CD4-positive, alpha-beta T cell (primary cell): Measurements from ENCODE around the gene EEPD1. TPM values are rescaled to one million over a fixed set of nuclear protein-coding genes. Genes with fewer than 3 reads are reported as not detected.

Experiments
- ATAC-seq: fragments of 200-7000 bp; cut with Tn5 transposase; one replicate; pipeline ENCODE4 v1.10.0; 2022; ENCODE audit warnings: mild to moderate bottlenecking; ENCODE audit not compliant: poor library complexity
- CTCF ChIA-PET: fragments of 350-600 bp; sonication (Branson Sonifier 250); formaldehyde crosslinking; loops from one replicate; lab custom pipeline; 2021; ENCODE audit warnings: antibody characterized with exemption, inconsistent platforms; lab: Charles Lee
- POLR2A ChIA-PET: fragments of 350-600 bp; sonication (Branson Sonifier 250); formaldehyde crosslinking; loops from one replicate; lab custom pipeline; 2021; ENCODE audit warnings: antibody characterized with exemption, inconsistent platforms; lab: Charles Lee
- DNase-seq, 14 experiments: peaks; one replicate each; pipeline ENCODE4 v3.0.0-alpha.2; 2013 to 2020; ENCODE audit warnings: mixed read lengths in 2 of 14
- H3K27ac ChIP-seq, 2 donors: one replicate each; pipeline versions ENCODE4 v1.5.1 to v1.7.0; 2013; ENCODE audit warnings: low read length in 2 of 2, low read depth in 1 of 2, mild to moderate bottlenecking in 1 of 2
- H3K27me3 ChIP-seq, 2 experiments: 1 replicate in 1 of 2; 2 replicates in 1 of 2; pipeline versions ENCODE4 v1.6.1 to v1.7.0; 2013; ENCODE audit warnings: low read length in 2 of 2, control low read depth in 1 of 2, mild to moderate bottlenecking in 1 of 2, moderate library complexity in 1 of 2; ENCODE audit not compliant: insufficient read depth in 2 of 2, control insufficient read depth in 1 of 2
- H3K36me3 ChIP-seq: one replicate; pipeline ENCODE4 v1.6.1; 2013; ENCODE audit warnings: low read length, control low read depth; ENCODE audit not compliant: insufficient read depth
- H3K4me1 ChIP-seq: one replicate; pipeline ENCODE4 v1.6.1; 2013; ENCODE audit warnings: low read length, control low read depth; ENCODE audit not compliant: insufficient read depth
- H3K4me3 ChIP-seq: one replicate; pipeline ENCODE4 v1.5.1; 2013; ENCODE audit warnings: mild to moderate bottlenecking, low read length, moderate library complexity
- H3K9me3 ChIP-seq, 2 experiments: 1 replicate in 1 of 2; 2 replicates in 1 of 2; pipeline versions ENCODE4 v1.6.1 to v1.7.0; 2013; ENCODE audit warnings: low read length in 2 of 2, mild to moderate bottlenecking in 2 of 2, control low read depth in 1 of 2, moderate library complexity in 1 of 2; ENCODE audit not compliant: control insufficient read depth in 1 of 2, insufficient read depth in 1 of 2
- H3K27ac Mint-ChIP-seq: one replicate; pipeline ENCODE4 v1.8.0; 2020; ENCODE audit warnings: mixed read lengths
- H3K27me3 Mint-ChIP-seq: one replicate; pipeline ENCODE4 v1.8.0; 2021; ENCODE audit warnings: mixed read lengths
- H3K36me3 Mint-ChIP-seq: one replicate; pipeline ENCODE4 v1.8.0; 2021; ENCODE audit warnings: low read depth, mixed read lengths
- H3K4me1 Mint-ChIP-seq: one replicate; pipeline ENCODE4 v1.8.0; 2021; ENCODE audit warnings: low read depth, mixed read lengths
- H3K4me3 Mint-ChIP-seq: one replicate; pipeline ENCODE4 v1.8.0; 2020; ENCODE audit warnings: mild to moderate bottlenecking, mixed read lengths
- H3K9me3 Mint-ChIP-seq: one replicate; pipeline ENCODE4 v1.8.0; 2020; ENCODE audit warnings: mixed read lengths
- CTCF ChIP-seq: fragments of 200-600 bp; IDR thresholded peaks from one replicate; pipeline ENCODE4 v1.8.0; 2022; ENCODE audit warnings: antibody characterized with exemption, mild to moderate bottlenecking
- intact Hi-C, 2 experiments: fragments of 100-400 bp; cut with DNase I in 1 of 2; cut with micrococcal nuclease in 1 of 2; formaldehyde crosslinking; loops; one replicate each; pipeline versions ENCODE4 v1.15.1 to v1.9.0; 2023 to 2025; cut with DNase I, micrococcal nuclease
- total RNA-seq, 174 experiments: library from RNA in 2 of 174; stranded (reverse) in 2 of 174; gene quantifications; one replicate each; pipeline ENCODE4 v1.2.3 and lab custom pipeline; 2021 to 2026

Gene EEPD1
- total RNA-seq, 2 experiments from 2014 or later, result 4.4 to 4.6 TPM

DNA sequence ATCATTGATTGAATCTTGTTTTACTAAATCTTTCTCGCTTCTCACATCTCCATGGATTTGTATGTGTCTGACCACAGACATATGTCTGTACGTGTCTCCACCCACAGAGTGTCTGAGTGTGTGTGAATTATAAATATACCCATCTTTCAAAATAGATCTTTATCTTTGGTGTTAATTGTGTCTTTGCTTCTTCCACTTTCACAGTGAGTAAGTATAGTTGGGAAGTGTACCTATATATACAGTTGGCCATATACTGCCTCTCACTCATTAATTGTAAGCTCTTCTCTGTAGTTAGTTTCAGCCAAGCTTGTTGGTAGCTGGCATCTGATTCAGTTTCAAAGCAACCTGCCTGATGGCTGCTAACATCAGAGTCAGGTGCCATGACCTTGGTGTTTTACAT is 18.4 kb downstream of the EEPD1 start:
- DNase-seq (no peak), ATAC-seq (no peak)
- H3K4me3 Mint-ChIP-seq, result no peak overlapping the region
- ChIA-PET POLR2A (no interaction called here), CTCF (no interaction called here)
- Histone ChIP-seq H3K9me3 (no peaks in the 10 kb centered on the region), H3K27ac (no peak overlapping the region), H3K4me3 (no peak overlapping the region), H3K36me3 (no peaks in the 10 kb centered on the region), H3K4me1 (no peaks in the 10 kb centered on the region), H3K27me3 (no peaks in the 10 kb centered on the region)
- H3K36me3 Mint-ChIP-seq, result no peaks in the 10 kb centered on the region
- peaks cover 14% of the 10 kb centered on the region for H3K4me1 Mint-ChIP-seq
- no peak for TF ChIP-seq CTCF
- H3K27ac Mint-ChIP-seq, result no peak overlapping the region
- H3K27me3 Mint-ChIP-seq, result no peaks in the 10 kb centered on the region
- intact Hi-C loops, result loop anchor here in 1 of 2 experiments (10.0 kb wide), 1 partner anchor 463 kb away; no protein-coding TSS in a partner anchor
- H3K9me3 Mint-ChIP-seq, result no peaks in the 10 kb centered on the region

DNA sequence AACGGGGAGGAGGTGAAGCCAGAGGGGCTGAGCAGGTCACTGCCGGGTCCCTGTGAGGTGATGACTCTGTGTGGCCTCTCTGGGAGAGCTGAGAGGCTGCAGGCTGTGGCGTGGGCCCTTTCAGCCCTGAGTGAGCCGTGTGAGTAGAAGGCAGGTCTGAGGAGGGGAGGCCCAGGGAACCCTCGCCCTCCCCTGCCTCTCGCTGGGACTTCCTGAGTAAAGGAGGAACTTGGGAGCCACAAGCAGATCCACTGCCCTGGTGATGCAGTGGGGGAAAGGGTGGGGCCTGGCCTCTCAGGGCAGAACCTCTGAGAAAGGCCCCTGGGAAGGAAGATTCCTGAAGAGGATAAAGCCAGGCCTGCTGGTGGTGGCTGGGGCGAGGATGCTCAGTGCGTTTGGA is 22.8 kb downstream of the EEPD1 start:
- H3K4me3 ChIP-seq, result no peak overlapping the region
- H3K27ac Mint-ChIP-seq, result no peak overlapping the region
- ChIA-PET CTCF (no interaction called here), POLR2A (no interaction called here)
- DNase-seq, result peak in 2 of 14 experiments; percentile 50 to 61
- no peaks in the 10 kb centered on the region for H3K36me3 ChIP-seq
- no peaks in the 10 kb centered on the region for H3K9me3 Mint-ChIP-seq
- intact Hi-C loops, result loop anchor here in 1 of 2 experiments (5.0 to 10.0 kb wide), 2 partner anchors 96 to 459 kb away; no protein-coding TSS in a partner anchor
- H3K27me3 ChIP-seq, result no peaks in the 10 kb centered on the region
- no peaks in the 10 kb centered on the region for H3K4me1 ChIP-seq
- no peaks in the 10 kb centered on the region for H3K27me3 Mint-ChIP-seq
- no peak overlapping the region for H3K27ac ChIP-seq
- H3K4me1 Mint-ChIP-seq, result peaks cover 14% of the 10 kb centered on the region
- H3K9me3 ChIP-seq, result no peaks in the 10 kb centered on the region
- no peak overlapping the region for H3K4me3 Mint-ChIP-seq
- no peaks in the 10 kb centered on the region for H3K36me3 Mint-ChIP-seq
- TF ChIP-seq CTCF, result no peak
- no peak for ATAC-seq

- H3K4me1 Mint-ChIP-seq, result peaks cover 9% of the 10 kb centered on the region
- H3K4me1 ChIP-seq, result no peaks in the 10 kb centered on the region
- no peak overlapping the region for H3K4me3 ChIP-seq
- intact Hi-C loops, result loop anchor here in 1 of 2 experiments (5.0 to 10.0 kb wide), 2 partner anchors 96 to 458 kb away; no protein-coding TSS in a partner anchor
- H3K27ac Mint-ChIP-seq, result no peak overlapping the region
- DNase-seq (no peak), ATAC-seq (no peak)
- H3K4me3 Mint-ChIP-seq, result no peak overlapping the region
- no peak for TF ChIP-seq CTCF
- no peaks in the 10 kb centered on the region for H3K27me3 ChIP-seq
- no peaks in the 10 kb centered on the region for H3K36me3 Mint-ChIP-seq
- POLR2A ChIA-PET, result no interaction called here
- no peaks in the 10 kb centered on the region for H3K9me3 Mint-ChIP-seq
- no peak overlapping the region for H3K27ac ChIP-seq
- no peaks in the 10 kb centered on the region for H3K36me3 ChIP-seq
- CTCF ChIA-PET, result no interaction called here
- H3K9me3 ChIP-seq, result no peaks in the 10 kb centered on the region
- H3K27me3 Mint-ChIP-seq, result no peaks in the 10 kb centered on the region
These were observed 23.6 kb downstream of the EEPD1 start for GRCh38 chr7:36176697-36177096.
